ENCODE results near the gene DNAL4. TPM values are rescaled to one million over a fixed set of nuclear protein-coding genes. Genes with fewer than 3 reads are reported as not detected.

The DNAL4 gene
- polyA plus RNA-seq, 3 donors, result 8.9 to 9.3 (median 9.0) TPM

DNA sequence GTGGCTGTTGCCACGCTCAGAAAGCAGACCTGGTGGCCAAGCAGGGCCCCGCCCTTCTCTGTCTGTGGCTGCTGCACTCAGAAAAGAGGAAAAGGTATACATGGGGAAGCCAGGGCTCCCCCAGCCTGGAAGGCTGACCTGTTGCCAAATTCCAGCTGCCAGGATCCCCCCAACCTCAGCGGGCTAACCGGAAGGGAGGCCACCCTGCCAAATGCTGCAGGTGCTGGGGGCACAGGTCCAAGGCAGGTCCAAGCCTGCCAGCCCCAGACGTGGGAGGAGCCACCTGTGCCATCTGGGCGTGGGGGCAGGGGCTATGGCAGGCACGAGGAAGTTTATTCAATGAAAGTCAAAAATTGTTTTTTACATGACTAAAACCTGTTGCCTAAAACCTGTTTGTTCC is 47.3 kb upstream of the DNAL4 start:
- H3K27me3 ChIP-seq (ENCODE audit: control insufficient read depth in 2 of 2, insufficient read depth in 2 of 2, low read length in 2 of 2), result peaks cover 32 to 53% of the 10 kb centered on the region in 2 donors
- Mint-ChIP-seq H3K9me3 (peaks cover 0 to 10% (median 7%) of the 10 kb centered on the region in 7 donors), H3K4me1 (peaks cover 15% of the 10 kb centered on the region), H3K4me3 (peak overlapping the region in 1 of 2 donors; percentile 26), H3K27ac (no peak overlapping the region), H3K27me3 (ENCODE audit: low read depth in 3 of 3) (peaks cover 53 to 73% (median 59%) of the 10 kb centered on the region in 3 donors), H3K36me3 (peaks cover 9% of the 10 kb centered on the region in 2 donors)
- H3K27ac ChIP-seq (ENCODE audit: low read depth in 1 of 2, low read length in 2 of 2), result no peak overlapping the region
- H3K36me3 ChIP-seq (replicated peaks in 1 of 2; ENCODE audit: control insufficient read depth in 1 of 2, insufficient read depth in 2 of 2, low read length in 2 of 2), result no peaks in the 10 kb centered on the region
- no peak overlapping the region for H3K4me2 ChIP-seq (replicated peaks; ENCODE audit: extremely low read depth, low read length, poor library complexity, severe bottlenecking)
- 43% methylated on average over 5 of the region's 7 CpGs for WGBS (ENCODE audit: insufficient coverage)
- H3K9ac ChIP-seq (ENCODE audit: insufficient read depth, low read length, poor library complexity, severe bottlenecking), result no peak overlapping the region
- H3K79me2 ChIP-seq (ENCODE audit: insufficient read depth, low read length), result no peaks in the 10 kb centered on the region
- no peak overlapping the region for H3K4me3 ChIP-seq (replicated peaks in 1 of 3; ENCODE audit: low read depth in 2 of 3, low read length in 3 of 3)
- H2AFZ ChIP-seq (ENCODE audit: insufficient read depth, low read depth, low read length, poor library complexity, severe bottlenecking), result no peak overlapping the region
- TF ChIP-seq, protein P1, sequence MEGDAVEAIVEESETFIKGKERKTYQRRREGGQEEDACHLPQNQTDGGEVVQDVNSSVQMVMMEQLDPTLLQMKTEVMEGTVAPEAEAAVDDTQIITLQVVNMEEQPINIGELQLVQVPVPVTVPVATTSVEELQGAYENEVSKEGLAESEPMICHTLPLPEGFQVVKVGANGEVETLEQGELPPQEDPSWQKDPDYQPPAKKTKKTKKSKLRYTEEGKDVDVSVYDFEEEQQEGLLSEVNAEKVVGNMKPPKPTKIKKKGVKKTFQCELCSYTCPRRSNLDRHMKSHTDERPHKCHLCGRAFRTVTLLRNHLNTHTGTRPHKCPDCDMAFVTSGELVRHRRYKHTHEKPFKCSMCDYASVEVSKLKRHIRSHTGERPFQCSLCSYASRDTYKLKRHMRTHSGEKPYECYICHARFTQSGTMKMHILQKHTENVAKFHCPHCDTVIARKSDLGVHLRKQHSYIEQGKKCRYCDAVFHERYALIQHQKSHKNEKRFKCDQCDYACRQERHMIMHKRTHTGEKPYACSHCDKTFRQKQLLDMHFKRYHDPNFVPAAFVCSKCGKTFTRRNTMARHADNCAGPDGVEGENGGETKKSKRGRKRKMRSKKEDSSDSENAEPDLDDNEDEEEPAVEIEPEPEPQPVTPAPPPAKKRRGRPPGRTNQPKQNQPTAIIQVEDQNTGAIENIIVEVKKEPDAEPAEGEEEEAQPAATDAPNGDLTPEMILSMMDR (IDR thresholded peaks at IDR 0.05), result no peak
- no peak for DNase-seq
- peaks cover 7 to 15% of the 10 kb centered on the region in 2 donors for H3K4me1 ChIP-seq (ENCODE audit: control insufficient read depth in 1 of 2, insufficient read depth in 2 of 2, low read length in 2 of 2)
- no peaks in the 10 kb centered on the region for H4K20me1 ChIP-seq (ENCODE audit: insufficient read depth, low read length)
- peaks cover 0 to 14% of the 10 kb centered on the region in 2 donors for H3K9me3 ChIP-seq (replicated peaks in 1 of 2; ENCODE audit: control insufficient read depth in 1 of 2, insufficient read depth in 1 of 2, low read length in 2 of 2)
- intact Hi-C loops (cut with micrococcal nuclease), result no loop called here

DNA sequence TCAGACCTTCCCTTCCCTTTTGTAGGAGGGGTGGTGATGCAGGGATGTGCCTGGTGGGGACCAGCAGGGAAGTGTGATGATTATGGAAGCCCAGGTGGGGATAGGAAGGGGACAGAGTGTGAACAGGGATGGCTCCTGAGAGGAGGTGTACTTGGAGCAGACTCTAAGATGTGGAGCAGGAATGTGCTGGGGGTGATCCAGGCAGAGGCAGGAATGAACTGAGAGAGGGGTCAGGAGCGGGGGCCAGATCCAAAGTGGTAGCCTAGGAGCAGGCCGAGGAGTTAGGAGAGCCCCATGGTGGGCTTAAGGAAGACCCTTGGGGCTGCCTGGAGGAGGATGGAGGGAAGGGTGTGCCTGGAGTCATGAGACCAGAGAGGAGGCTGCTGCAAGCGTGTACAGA is 46.2 kb upstream of the DNAL4 start:
- peak overlapping the region in 1 of 7 donors; percentile 25 for H3K27ac Mint-ChIP-seq
- 98% methylated on average over 3 of the region's 3 CpGs for WGBS (ENCODE audit: insufficient coverage)

More for the DNA sequence above, 46.2 kb upstream of the DNAL4 start:
- Mint-ChIP-seq H3K27me3 (ENCODE audit: low read depth in 3 of 3) (peaks cover 42 to 67% (median 49%) of the 10 kb centered on the region in 3 donors), H3K4me3 (peak overlapping the region in 1 of 2 donors; percentile 26), H3K9me3 (peaks cover 0 to 10% (median 6%) of the 10 kb centered on the region in 7 donors), H3K4me1 (peaks cover 15% of the 10 kb centered on the region), H3K36me3 (peaks cover 9% of the 10 kb centered on the region in 2 donors)
- no peaks in the 10 kb centered on the region for H4K20me1 ChIP-seq (ENCODE audit: insufficient read depth, low read length)
- H3K27me3 ChIP-seq (ENCODE audit: control insufficient read depth in 2 of 2, insufficient read depth in 2 of 2, low read length in 2 of 2), result peaks cover 24 to 42% of the 10 kb centered on the region in 2 donors
- TF ChIP-seq, protein P1 (IDR thresholded peaks at IDR 0.05), result no peak
- peaks cover 7 to 15% of the 10 kb centered on the region in 2 donors for H3K4me1 ChIP-seq (ENCODE audit: control insufficient read depth in 1 of 2, insufficient read depth in 2 of 2, low read length in 2 of 2)
- H3K9ac ChIP-seq (ENCODE audit: insufficient read depth, low read length, poor library complexity, severe bottlenecking), result no peak overlapping the region
- H3K36me3 ChIP-seq (replicated peaks in 1 of 2; ENCODE audit: control insufficient read depth in 1 of 2, insufficient read depth in 2 of 2, low read length in 2 of 2), result no peaks in the 10 kb centered on the region
- intact Hi-C loops (cut with micrococcal nuclease), result no loop called here
- no peak overlapping the region for H3K4me3 ChIP-seq (replicated peaks in 1 of 3; ENCODE audit: low read depth in 2 of 3, low read length in 3 of 3)
- H2AFZ ChIP-seq (ENCODE audit: insufficient read depth, low read depth, low read length, poor library complexity, severe bottlenecking), result no peak overlapping the region
- no peaks in the 10 kb centered on the region for H3K79me2 ChIP-seq (ENCODE audit: insufficient read depth, low read length)
- no peak for DNase-seq
- H3K9me3 ChIP-seq (replicated peaks in 1 of 2; ENCODE audit: control insufficient read depth in 1 of 2, insufficient read depth in 1 of 2, low read length in 2 of 2), result peaks cover 0 to 14% of the 10 kb centered on the region in 2 donors
- H3K27ac ChIP-seq (ENCODE audit: low read depth in 1 of 2, low read length in 2 of 2), result no peak overlapping the region
- no peak overlapping the region for H3K4me2 ChIP-seq (replicated peaks; ENCODE audit: extremely low read depth, low read length, poor library complexity, severe bottlenecking)
